HepG2 (cell line): ENCODE data around the gene SMAD2. TPM values are rescaled to one million over a fixed set of nuclear protein-coding genes. Genes with fewer than 3 reads are reported as not detected.

Source experiments
- ATAC-seq: fragments of 200-7000 bp; cut with Tn5 transposase; 3 replicates; pipeline ENCODE4 v1.9.1; 2020; ENCODE audit warnings: mild to moderate bottlenecking, moderate library complexity
- BruUV-seq: library from RNA; stranded (reverse); fragments of 400-500 nt; replicated peaks from 2 replicates; lab custom pipeline; 2021; lab: Mats Ljungman, UMichigan
- CTCF ChIA-PET: fragments of 300-600 bp; formaldehyde crosslinking; extraction: SDS; loops from one replicate; lab custom pipeline; 2021; ENCODE audit warnings: low total read pairs, inconsistent platforms, low intra/inter-chr PET ratio; lab: Yijun Ruan, JAX
- POLR2A ChIA-PET: fragments of 350-600 bp; sonication (Branson Sonifier 250); formaldehyde crosslinking; loops from one replicate; lab custom pipeline; 2020; ENCODE audit warnings: antibody characterized with exemption, inconsistent platforms; lab: Yijun Ruan, JAX
- DNase-seq: peaks from one replicate; pipeline ENCODE4 v3.0.0-alpha.2; 2015; ENCODE audit warnings: low spot score
- FAIRE-seq: peaks from 3 replicates; lab custom pipeline; 2011; peaks lifted over from hg19 to GRCh38; lab: Jason Lieb, UNC
- H2AFZ ChIP-seq: one replicate; pipeline ENCODE4 v1.6.1; 2011; ENCODE audit warnings: low read length, inconsistent platforms
- H3K27ac ChIP-seq: fragments of 300-600 bp; 3 replicates; pipeline ENCODE4 v1.8.0; 2011; ENCODE audit warnings: mixed run types, mild to moderate bottlenecking, mixed read lengths, low read length, inconsistent platforms; ENCODE audit not compliant: insufficient read depth; ENCODE audit errors: extremely low read length
- H3K27me3 ChIP-seq, 2 experiments: fragments of 200-600 bp in 1 of 2; 2 replicates in 1 of 2; 3 replicates in 1 of 2; pipeline versions ENCODE4 v1.6.0 to v1.8.0; 2011; ENCODE audit warnings: low read length in 2 of 2, mild to moderate bottlenecking in 2 of 2, moderate library complexity in 2 of 2, inconsistent platforms in 1 of 2; ENCODE audit not compliant: insufficient read depth in 2 of 2, control insufficient read depth in 1 of 2
- H3K36me3 ChIP-seq, 2 experiments: fragments of 200-600 bp in 1 of 2; replicated peaks in 1 of 2; 2 replicates in 1 of 2; 3 replicates in 1 of 2; pipeline versions ENCODE4 v1.5.1 to v1.8.0; 2011; ENCODE audit warnings: low read length in 2 of 2, inconsistent platforms in 1 of 2; ENCODE audit not compliant: insufficient read depth in 2 of 2, control insufficient read depth in 1 of 2
- H3K4me1 ChIP-seq: 2 replicates; pipeline ENCODE4 v1.5.1; 2012; ENCODE audit warnings: low read length, inconsistent platforms; ENCODE audit not compliant: insufficient read depth
- H3K4me2 ChIP-seq: 2 replicates; pipeline ENCODE4 v1.6.0; 2011; ENCODE audit warnings: low read depth, low read length, inconsistent platforms
- H3K4me3 ChIP-seq, 3 experiments: fragments of 200-600 bp in 1 of 3; sonication (generic), shearing (Covaris generic) in 1 of 3; replicated peaks in 1 of 3; 2 replicates each; pipeline ENCODE4 v1.5.1; 2011 to 2016; ENCODE audit warnings: low read length in 3 of 3, inconsistent platforms in 2 of 3, low read depth in 2 of 3, mild to moderate bottlenecking in 2 of 3, control low read depth in 1 of 3, mixed read lengths in 1 of 3; ENCODE audit not compliant: insufficient read depth in 1 of 3
- H3K79me2 ChIP-seq: one replicate; pipeline ENCODE4 v1.6.1; 2011; ENCODE audit warnings: low read length, inconsistent platforms; ENCODE audit not compliant: insufficient read depth
- H3K9ac ChIP-seq: 2 replicates; pipeline ENCODE4 v1.6.0; 2011; ENCODE audit warnings: mild to moderate bottlenecking, low read depth, low read length, inconsistent platforms; ENCODE audit not compliant: insufficient read depth
- H3K9me3 ChIP-seq: 2 replicates; pipeline ENCODE4 v1.5.1; 2012; ENCODE audit warnings: mild to moderate bottlenecking, low read length
- H4K20me1 ChIP-seq: 2 replicates; pipeline ENCODE4 v1.6.0; 2011; ENCODE audit warnings: inconsistent platforms, mild to moderate bottlenecking, low read length, moderate library complexity; ENCODE audit not compliant: insufficient read depth
- BORCS8-MEF2B ChIP-seq: sonication (generic); formaldehyde crosslinking; IDR thresholded peaks from 2 replicates; pipeline ENCODE4 v1.8.0; 2022; ENCODE audit warnings: mild to moderate bottlenecking, missing genetic modification reagents
- HIVEP1 ChIP-seq: sonication (generic); formaldehyde crosslinking; IDR thresholded peaks from 2 replicates; pipeline ENCODE4 v1.4.0; 2020; ENCODE audit warnings: mild to moderate bottlenecking, missing genetic modification reagents
- HNF4A ChIP-seq: sonication (generic); formaldehyde crosslinking; IDR thresholded peaks from 2 replicates; pipeline ENCODE4 v1.4.0; 2020; ENCODE audit warnings: missing genetic modification reagents
- HNRNPUL1 ChIP-seq: fragments of 200-400 bp; formaldehyde crosslinking; IDR thresholded peaks from 2 replicates; pipeline ENCODE4 v1.6.1; 2017; ENCODE audit warnings: low read depth, mild to moderate bottlenecking, low read length, moderate library complexity
- MYC ChIP-seq: sonication (generic); formaldehyde crosslinking; IDR thresholded peaks from 2 replicates; pipeline ENCODE4 v1.9.0; 2021; ENCODE audit warnings: missing genetic modification reagents, borderline replicate concordance
- SMARCE1 ChIP-seq: fragments of 450-650 bp; IDR thresholded peaks from 2 replicates; pipeline ENCODE4 v1.6.1; 2017; ENCODE audit warnings: borderline replicate concordance
- ZNF143 ChIP-seq: sonication (generic); formaldehyde crosslinking; IDR thresholded peaks from 2 replicates; pipeline ENCODE4 v1.4.0; 2020; ENCODE audit warnings: missing genetic modification reagents
- ZNF777 ChIP-seq: sonication (generic); formaldehyde crosslinking; IDR thresholded peaks from 2 replicates; pipeline ENCODE4 v1.4.0; 2020; ENCODE audit warnings: missing genetic modification reagents
- in situ Hi-C: cut with HindIII; loops from 2 replicates; pipeline ENCODE4 v1.10.0; 2017; ENCODE audit warnings: low pct_unique_long_range_greater_than_20kb; ENCODE audit not compliant: extremely low pct_ligation_motif_present
- intact Hi-C: fragments of 100-400 bp; cut with micrococcal nuclease; formaldehyde crosslinking; loops from one replicate; pipeline ENCODE4 v1.10.0; 2022; ENCODE audit not compliant: unreplicated experiment
- polyA plus RNA-seq, 8 experiments: library from polyadenylated mRNA; depleted of rRNA in 3 of 8; stranded (reverse) in 7 of 8; unstranded in 1 of 8; fragments of >200 nt; fragmentation: Illumina TruSeq in 4 of 8; extraction: Trizol in 4 of 8; gene quantifications; 2 replicates each; pipeline versions ENCODE4 v1.2.1 to v1.2.3, GENCODE V29; 2011 to 2016; ENCODE audit warnings: low read depth in 4 of 8, missing spikeins in 1 of 8, mixed read lengths in 1 of 8; ENCODE audit not compliant: insufficient read depth in 1 of 8
- total RNA-seq, 5 experiments: library from RNA; depleted of rRNA; stranded (reverse); fragments of >200 nt; fragmentation: Illumina TruSeq; extraction: Trizol; gene quantifications; 2 replicates each; pipeline ENCODE4 v1.2.3, GENCODE V29; 2016; ENCODE audit warnings: low read depth in 1 of 5
- TF ChIP-seq, protein P1 (sequence below): sonication (generic); formaldehyde crosslinking; IDR thresholded peaks from 2 replicates; pipeline ENCODE4 v1.4.0; 2020; ENCODE audit warnings: mild to moderate bottlenecking, missing genetic modification reagents
- TF ChIP-seq, protein P2 (sequence below): sonication (generic); formaldehyde crosslinking; IDR thresholded peaks from 2 replicates; pipeline ENCODE4 v1.4.0; 2020; ENCODE audit warnings: mild to moderate bottlenecking, low read depth, missing genetic modification reagents
- TF ChIP-seq, protein P3 (sequence below): sonication (generic); formaldehyde crosslinking; IDR thresholded peaks from 2 replicates; pipeline ENCODE4 v1.9.0; 2021; ENCODE audit warnings: missing genetic modification reagents, borderline replicate concordance
- TF ChIP-seq, protein P4 (sequence below): IDR thresholded peaks from 2 replicates; pipeline ENCODE4 v1.6.1; 2012; ENCODE audit warnings: low read depth, low read length, improper control_type of control experiment
- TF ChIP-seq, protein P5 (sequence below): sonication (generic); formaldehyde crosslinking; IDR thresholded peaks from 2 replicates; pipeline ENCODE4 v1.4.0; 2020; ENCODE audit warnings: low read depth, mild to moderate bottlenecking, missing genetic modification reagents
- TF ChIP-seq, protein P6 (sequence below): sonication (generic); formaldehyde crosslinking; IDR thresholded peaks from 2 replicates; pipeline ENCODE4 v1.4.0; 2020; ENCODE audit warnings: missing genetic modification reagents

The SMAD2 gene
- total and polyA plus RNA-seq, 2 of the 13 experiments (the other 11 are each of a cell fraction or from before 2014, with no cell fraction given): 40.2 to 96.2 TPM

DNA sequence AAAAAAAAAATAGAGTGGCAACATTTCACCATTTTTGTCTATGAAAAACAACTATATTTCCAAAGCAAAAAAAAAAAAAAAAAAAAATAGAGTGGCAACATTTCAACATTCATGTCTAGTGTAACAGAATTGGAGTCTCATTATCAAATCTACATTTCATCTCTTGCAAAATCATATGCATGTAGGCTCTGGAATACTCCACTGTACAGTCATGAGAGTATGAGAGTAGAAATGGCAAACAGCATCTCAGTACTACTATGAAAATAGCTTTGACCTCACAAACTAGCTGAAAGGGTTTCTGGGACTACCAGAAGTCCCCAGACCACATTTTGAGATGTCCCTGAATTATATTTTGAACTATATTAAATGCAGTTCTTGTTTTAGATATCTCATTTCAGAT lies 82.8 kb downstream of the SMAD2 start:
- no TSS peak for BruUV-seq
- no peaks in the 10 kb centered on the region for H3K9me3 ChIP-seq
- no peaks in the 10 kb centered on the region for H3K79me2 ChIP-seq
- H3K9ac ChIP-seq: no peak overlapping the region
- in situ Hi-C loops (no loop called here), intact Hi-C loops (no loop called here)
- no peak overlapping the region for H3K4me2 ChIP-seq
- ChIA-PET CTCF (no interaction called here), POLR2A (no interaction called here)
- no peak overlapping the region for H3K27ac ChIP-seq
- H3K27me3 ChIP-seq: no peaks in the 10 kb centered on the region
- H3K36me3 ChIP-seq: peaks cover 1 to 40% of the 10 kb centered on the region in 2 experiments; a peak in 2 of 5 replicates
- no peak overlapping the region for H2AFZ ChIP-seq
- TF ChIP-seq HIVEP1 (CRISPR knock-in tag) (no peak), HNRNPUL1 (no peak), ZNF777 (CRISPR knock-in tag) (no peak), HNF4A (CRISPR knock-in tag) (no peak), MYC (CRISPR knock-in tag) (no peak), ZNF143 (CRISPR knock-in tag) (no peak), BORCS8-MEF2B (CRISPR knock-in tag) (no peak), SMARCE1 (no peak)
- TF ChIP-seq, protein P1, sequence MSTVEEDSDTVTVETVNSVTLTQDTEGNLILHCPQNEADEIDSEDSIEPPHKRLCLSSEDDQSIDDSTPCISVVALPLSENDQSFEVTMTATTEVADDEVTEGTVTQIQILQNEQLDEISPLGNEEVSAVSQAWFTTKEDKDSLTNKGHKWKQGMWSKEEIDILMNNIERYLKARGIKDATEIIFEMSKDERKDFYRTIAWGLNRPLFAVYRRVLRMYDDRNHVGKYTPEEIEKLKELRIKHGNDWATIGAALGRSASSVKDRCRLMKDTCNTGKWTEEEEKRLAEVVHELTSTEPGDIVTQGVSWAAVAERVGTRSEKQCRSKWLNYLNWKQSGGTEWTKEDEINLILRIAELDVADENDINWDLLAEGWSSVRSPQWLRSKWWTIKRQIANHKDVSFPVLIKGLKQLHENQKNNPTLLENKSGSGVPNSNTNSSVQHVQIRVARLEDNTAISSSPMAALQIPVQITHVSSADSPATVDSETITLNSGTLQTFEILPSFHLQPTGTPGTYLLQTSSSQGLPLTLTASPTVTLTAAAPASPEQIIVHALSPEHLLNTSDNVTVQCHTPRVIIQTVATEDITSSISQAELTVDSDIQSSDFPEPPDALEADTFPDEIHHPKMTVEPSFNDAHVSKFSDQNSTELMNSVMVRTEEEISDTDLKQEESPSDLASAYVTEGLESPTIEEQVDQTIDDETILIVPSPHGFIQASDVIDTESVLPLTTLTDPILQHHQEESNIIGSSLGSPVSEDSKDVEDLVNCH (CRISPR knock-in tag): no peak
- TF ChIP-seq, protein P2, sequence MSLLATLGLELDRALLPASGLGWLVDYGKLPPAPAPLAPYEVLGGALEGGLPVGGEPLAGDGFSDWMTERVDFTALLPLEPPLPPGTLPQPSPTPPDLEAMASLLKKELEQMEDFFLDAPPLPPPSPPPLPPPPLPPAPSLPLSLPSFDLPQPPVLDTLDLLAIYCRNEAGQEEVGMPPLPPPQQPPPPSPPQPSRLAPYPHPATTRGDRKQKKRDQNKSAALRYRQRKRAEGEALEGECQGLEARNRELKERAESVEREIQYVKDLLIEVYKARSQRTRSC (CRISPR knock-in tag): no peak
- TF ChIP-seq, protein P3, sequence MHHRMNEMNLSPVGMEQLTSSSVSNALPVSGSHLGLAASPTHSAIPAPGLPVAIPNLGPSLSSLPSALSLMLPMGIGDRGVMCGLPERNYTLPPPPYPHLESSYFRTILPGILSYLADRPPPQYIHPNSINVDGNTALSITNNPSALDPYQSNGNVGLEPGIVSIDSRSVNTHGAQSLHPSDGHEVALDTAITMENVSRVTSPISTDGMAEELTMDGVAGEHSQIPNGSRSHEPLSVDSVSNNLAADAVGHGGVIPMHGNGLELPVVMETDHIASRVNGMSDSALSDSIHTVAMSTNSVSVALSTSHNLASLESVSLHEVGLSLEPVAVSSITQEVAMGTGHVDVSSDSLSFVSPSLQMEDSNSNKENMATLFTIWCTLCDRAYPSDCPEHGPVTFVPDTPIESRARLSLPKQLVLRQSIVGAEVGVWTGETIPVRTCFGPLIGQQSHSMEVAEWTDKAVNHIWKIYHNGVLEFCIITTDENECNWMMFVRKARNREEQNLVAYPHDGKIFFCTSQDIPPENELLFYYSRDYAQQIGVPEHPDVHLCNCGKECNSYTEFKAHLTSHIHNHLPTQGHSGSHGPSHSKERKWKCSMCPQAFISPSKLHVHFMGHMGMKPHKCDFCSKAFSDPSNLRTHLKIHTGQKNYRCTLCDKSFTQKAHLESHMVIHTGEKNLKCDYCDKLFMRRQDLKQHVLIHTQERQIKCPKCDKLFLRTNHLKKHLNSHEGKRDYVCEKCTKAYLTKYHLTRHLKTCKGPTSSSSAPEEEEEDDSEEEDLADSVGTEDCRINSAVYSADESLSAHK (CRISPR knock-in tag): no peak
- TF ChIP-seq, protein P4, sequence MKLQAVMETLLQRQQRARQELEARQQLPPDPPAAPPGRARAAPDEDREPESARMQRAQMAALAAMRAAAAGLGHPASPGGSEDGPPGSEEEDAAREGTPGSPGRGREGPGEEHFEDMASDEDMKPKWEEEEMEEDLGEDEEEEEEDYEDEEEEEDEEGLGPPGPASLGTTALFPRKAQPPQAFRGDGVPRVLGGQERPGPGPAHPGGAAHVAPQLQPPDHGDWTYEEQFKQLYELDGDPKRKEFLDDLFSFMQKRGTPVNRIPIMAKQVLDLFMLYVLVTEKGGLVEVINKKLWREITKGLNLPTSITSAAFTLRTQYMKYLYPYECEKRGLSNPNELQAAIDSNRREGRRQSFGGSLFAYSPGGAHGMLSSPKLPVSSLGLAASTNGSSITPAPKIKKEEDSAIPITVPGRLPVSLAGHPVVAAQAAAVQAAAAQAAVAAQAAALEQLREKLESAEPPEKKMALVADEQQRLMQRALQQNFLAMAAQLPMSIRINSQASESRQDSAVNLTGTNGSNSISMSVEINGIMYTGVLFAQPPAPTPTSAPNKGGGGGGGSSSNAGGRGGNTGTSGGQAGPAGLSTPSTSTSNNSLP: no peak
- TF ChIP-seq, protein P5, sequence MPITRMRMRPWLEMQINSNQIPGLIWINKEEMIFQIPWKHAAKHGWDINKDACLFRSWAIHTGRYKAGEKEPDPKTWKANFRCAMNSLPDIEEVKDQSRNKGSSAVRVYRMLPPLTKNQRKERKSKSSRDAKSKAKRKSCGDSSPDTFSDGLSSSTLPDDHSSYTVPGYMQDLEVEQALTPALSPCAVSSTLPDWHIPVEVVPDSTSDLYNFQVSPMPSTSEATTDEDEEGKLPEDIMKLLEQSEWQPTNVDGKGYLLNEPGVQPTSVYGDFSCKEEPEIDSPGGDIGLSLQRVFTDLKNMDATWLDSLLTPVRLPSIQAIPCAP (CRISPR knock-in tag): no peak
- TF ChIP-seq, protein P6, sequence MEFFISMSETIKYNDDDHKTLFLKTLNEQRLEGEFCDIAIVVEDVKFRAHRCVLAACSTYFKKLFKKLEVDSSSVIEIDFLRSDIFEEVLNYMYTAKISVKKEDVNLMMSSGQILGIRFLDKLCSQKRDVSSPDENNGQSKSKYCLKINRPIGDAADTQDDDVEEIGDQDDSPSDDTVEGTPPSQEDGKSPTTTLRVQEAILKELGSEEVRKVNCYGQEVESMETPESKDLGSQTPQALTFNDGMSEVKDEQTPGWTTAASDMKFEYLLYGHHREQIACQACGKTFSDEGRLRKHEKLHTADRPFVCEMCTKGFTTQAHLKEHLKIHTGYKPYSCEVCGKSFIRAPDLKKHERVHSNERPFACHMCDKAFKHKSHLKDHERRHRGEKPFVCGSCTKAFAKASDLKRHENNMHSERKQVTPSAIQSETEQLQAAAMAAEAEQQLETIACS: no peak
- DNase-seq (no peak), ATAC-seq (no peak), FAIRE-seq (no peak)
- H3K4me1 ChIP-seq: no peaks in the 10 kb centered on the region
- no peaks in the 10 kb centered on the region for H4K20me1 ChIP-seq
- no peak overlapping the region for H3K4me3 ChIP-seq
